ENCODE results near the gene DNAH9.

The DNAH9 gene

GRCh38 chr17:11772031-11772430, 173.8 kb downstream of the DNAH9 start:
- DNase-seq: no peak

GRCh38 chr17:11779892-11780291, 181.6 kb downstream of the DNAH9 start:
- no peak for DNase-seq

GRCh38 chr17:11780621-11781020, 182.4 kb downstream of the DNAH9 start:
- DNase-seq: no peak

- no peak for DNase-seq
Observed at GRCh38 chr17:11786711-11787438, 188.6 kb downstream of the DNAH9 start.

GRCh38 chr17:11795906-11796305, 197.6 kb downstream of the DNAH9 start:
- DNase-seq: no peak

- no peak for DNase-seq
Observed at GRCh38 chr17:11797803-11798202, 199.5 kb downstream of the DNAH9 start.

GRCh38 chr17:11803231-11803969, 205.1 kb downstream of the DNAH9 start:
- DNase-seq: no peak

- no peak for DNase-seq
Observed at GRCh38 chr17:11805138-11805537, 206.9 kb downstream of the DNAH9 start.

- no peak for DNase-seq
Observed at GRCh38 chr17:11805952-11806351, 207.7 kb downstream of the DNAH9 start.

GRCh38 chr17:11807606-11808005, 209.3 kb downstream of the DNAH9 start:
- no peak for DNase-seq

- DNase-seq: no peak
Observed at GRCh38 chr17:11813278-11813677, 215.0 kb downstream of the DNAH9 start.

GRCh38 chr17:11813871-11814270, 215.6 kb downstream of the DNAH9 start:
- no peak for DNase-seq

GRCh38 chr17:11814655-11815262, 216.5 kb downstream of the DNAH9 start:
- DNase-seq: no peak

GRCh38 chr17:11816409-11816808, 218.1 kb downstream of the DNAH9 start:
- no peak for DNase-seq

GRCh38 chr17:11823862-11824261, 225.6 kb downstream of the DNAH9 start:
- DNase-seq: no peak

- no peak for DNase-seq
Observed at GRCh38 chr17:11825572-11826209, 227.4 kb downstream of the DNAH9 start.

- no peak for DNase-seq
Observed at GRCh38 chr17:11832401-11833137, 234.3 kb downstream of the DNAH9 start.

GRCh38 chr17:11836508-11836907, 238.2 kb downstream of the DNAH9 start:
- DNase-seq: no peak

- DNase-seq: no peak
Observed at GRCh38 chr17:11840052-11840451, 241.8 kb downstream of the DNAH9 start.

GRCh38 chr17:11840831-11841230, 242.6 kb downstream of the DNAH9 start:
- DNase-seq: no peak

- no peak for DNase-seq
Observed at GRCh38 chr17:11848330-11848729, 250.1 kb downstream of the DNAH9 start.

GRCh38 chr17:11852231-11852630, 254.0 kb downstream of the DNAH9 start:
- DNase-seq: no peak

- DNase-seq: no peak
Observed at GRCh38 chr17:11852912-11853311, 254.6 kb downstream of the DNAH9 start.
